Inferior parietal cortex (tissue), 1 donor: ENCODE measurements around the gene FAM13C.

Experiments
- DNase-seq: peaks from one replicate; pipeline ENCODE4 v3.0.0-alpha.2; 2016; ENCODE audit errors: extremely low spot score

The FAM13C gene

DNA sequence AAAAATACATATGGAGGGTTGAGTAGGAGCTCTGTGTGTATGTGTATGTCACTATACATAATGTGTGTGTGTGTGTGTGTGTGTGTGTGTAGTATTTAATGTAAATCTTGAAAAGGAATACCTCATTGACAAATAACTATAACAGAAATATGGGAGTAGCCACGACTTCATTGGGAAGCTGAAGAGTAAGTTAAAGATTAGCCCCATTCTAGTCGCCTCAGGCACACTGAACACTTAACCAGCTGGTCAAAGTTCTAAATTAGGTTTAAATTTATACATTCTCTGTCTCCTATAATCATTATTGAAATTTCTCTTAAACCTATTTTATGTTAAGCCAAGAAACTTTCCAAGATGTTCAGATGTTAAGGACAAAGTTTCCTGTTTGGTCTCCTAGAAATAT is 45.3 kb downstream of the FAM13C start:
- no peak for DNase-seq

GRCh38 chr10:59315465-59315864 is 46.9 kb downstream of the FAM13C start:
- no peak for DNase-seq

- DNase-seq = no peak
Observed at GRCh38 chr10:59314268-59314667, 48.1 kb downstream of the FAM13C start.

DNA sequence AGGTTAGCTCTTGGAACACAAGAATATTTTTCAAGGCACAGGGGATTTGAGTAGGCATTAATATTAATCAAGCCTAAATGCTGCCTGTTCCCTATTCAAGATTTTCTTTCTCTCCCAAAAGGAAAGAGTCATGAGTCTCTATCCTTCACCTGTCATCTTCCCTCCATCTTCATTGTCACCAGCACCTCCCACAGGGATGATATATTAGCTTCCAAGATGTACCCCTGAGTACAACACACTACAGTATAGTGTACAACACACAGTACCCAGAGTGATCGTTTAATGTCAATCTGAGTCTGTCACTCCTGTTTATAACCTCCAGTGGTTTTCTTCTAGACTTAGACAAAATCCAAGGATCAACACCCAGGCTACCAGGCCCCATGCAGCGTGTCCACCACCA is 50.1 kb downstream of the FAM13C start:
- no peak for DNase-seq

DNA sequence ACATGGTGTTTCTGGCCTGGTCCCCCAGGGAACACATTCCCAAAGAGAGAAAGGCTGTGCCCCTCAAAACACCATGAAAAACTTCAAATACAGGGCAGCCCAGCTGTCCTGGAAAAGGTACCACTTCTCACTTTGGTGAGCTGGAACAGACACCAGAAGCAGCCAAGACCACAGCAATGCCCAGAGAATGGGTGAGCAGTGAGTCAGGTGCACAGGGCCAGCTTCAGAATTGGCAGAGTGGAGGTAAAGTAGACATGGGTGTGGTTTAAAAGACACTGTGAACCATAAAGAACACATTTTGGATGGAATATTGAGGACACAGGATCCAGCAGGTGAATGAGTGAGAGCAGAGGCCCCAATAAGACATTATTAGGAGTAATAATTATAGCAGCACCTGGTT is 51.3 kb downstream of the FAM13C start:
- DNase-seq = no peak

DNA sequence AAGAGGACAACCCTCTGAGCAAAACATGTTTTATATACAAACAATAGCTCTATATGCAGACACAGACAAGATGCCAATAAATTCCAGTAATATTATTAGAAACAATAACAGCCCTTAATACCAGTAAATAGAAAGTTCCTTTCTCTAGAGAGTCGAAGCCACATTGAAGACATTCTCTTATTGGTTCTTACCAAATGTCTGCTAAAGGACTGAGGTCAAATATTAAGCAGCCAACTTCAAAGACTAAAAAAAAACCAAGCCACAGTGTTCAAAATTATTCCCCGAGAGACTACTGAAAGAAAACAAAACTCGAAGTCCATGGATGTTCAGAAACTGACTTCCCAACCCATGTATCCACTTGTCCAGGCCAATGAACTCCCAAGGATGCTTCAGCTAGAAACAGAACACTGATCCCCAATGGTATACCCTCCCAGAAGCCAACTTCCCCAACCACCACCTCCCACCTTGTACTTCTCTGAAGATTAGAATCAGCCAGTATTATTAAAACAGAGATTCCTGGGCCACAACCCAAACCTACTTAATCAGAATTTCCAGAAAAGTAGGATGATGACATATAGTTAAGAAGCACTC is 51.9 kb downstream of the FAM13C start:
- no peak for DNase-seq

DNA sequence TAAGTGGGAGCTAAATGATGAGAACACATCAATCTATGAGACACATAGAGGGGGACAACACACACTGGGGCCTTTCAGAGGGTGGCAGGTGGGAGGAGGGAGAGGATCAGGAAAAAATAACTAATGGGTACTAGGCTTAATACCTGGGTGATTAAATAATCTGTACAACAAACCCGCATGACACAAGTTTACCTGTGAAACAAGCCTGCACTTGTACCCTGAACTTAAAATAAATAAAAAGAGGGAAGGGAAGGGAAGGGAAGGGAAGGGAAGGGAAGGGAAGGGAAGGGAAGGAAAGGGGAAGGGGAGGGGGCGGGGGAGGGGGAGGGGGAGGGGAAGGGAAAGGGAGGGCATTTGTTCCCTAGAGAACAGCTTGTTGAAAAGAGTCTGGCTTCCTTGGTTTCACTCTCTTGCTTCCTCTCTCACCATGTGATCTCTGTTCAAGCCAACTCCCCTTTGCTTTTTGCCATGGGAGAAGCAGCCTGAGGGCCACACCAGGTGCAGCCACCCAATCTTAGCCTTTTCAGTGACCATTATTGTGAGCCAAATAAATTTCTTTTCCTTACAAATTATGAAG is 57.7 kb downstream of the FAM13C start:
- DNase-seq = no peak

GRCh38 chr10:59303018-59303417 is 59.3 kb downstream of the FAM13C start:
- DNase-seq = no peak

GRCh38 chr10:59302381-59302780 is 60.0 kb downstream of the FAM13C start:
- no peak for DNase-seq

DNA sequence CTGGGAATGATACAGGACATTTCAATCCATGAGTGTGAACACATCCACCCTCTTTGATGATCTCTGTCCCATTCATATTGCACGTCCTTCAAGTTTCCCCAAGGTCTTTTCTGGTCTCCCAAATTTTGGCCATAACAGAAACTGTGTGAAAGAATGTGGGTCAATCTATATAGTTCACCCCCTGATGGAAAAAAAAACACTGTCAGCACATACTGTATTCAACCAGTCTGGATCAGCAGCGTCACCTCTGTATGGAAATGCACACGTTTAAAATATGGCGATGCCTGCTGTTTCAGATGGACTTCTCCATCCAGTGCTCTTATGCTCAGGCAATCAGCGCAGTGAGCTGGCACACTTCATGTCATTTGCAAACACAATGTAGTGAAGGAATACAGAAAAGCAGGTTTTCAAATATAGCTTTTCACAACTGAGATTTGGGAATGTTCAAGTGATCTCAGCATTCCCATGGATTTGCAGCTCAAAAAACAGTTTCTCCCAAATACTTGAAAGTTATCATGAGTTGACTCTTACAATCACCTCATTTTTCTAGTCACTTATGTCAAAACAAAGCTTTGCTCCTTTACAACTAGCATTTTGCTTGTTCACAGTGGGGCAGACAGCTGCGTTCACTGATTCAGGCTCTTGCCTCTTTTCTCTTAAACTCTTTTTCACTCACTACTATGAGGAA is 61.1 kb downstream of the FAM13C start:
- no peak for DNase-seq

- no peak for DNase-seq
Observed at GRCh38 chr10:59300386-59300785, 62.0 kb downstream of the FAM13C start.

DNA sequence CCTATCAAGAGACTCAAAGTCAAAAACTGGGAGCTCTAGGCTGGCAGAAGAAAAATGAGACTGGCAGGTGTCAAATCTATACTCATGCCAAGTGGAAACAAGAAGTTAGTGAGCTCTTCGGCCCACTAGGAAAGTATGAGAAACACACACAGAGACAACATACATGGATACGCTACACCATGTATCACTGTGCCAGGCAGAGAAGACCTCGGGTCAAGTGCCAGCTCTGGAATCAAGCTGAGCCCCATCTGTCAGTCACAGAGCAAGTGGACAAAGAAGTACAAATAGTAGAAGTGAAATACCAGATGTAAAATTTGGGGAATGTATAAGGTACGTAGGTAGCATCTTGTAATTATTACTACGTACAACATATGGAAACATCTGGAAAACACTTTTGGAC is 62.4 kb downstream of the FAM13C start:
- DNase-seq = no peak

DNA sequence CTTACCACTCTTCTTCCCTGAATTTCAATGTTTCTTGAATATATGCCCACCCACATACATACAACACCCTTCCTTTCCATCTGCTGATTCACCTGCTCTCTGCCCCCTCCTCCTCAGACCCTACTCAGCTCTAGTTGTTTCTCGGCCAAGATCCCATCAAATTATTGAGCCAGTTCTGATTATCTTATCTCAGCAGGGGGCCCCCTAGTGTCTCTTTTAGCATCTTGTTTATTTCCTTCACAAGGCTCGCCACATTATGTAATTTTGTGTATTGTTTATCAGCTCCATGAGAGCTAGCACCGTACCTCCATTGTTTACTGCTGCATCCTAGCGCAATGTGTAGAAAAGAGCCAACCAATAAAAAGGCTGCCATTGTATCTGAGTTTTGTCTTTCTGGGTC is 71.9 kb downstream of the FAM13C start:
- no peak for DNase-seq

- DNase-seq = no peak
Observed at GRCh38 chr10:59289853-59290252, 72.5 kb downstream of the FAM13C start.

- peak; percentile 77 for DNase-seq
Observed at GRCh38 chr10:59287587-59288255, 74.6 kb downstream of the FAM13C start.

GRCh38 chr10:59285848-59286247 is 76.5 kb downstream of the FAM13C start:
- no peak for DNase-seq

GRCh38 chr10:59285073-59285472 is 77.3 kb downstream of the FAM13C start:
- no peak for DNase-seq

DNA sequence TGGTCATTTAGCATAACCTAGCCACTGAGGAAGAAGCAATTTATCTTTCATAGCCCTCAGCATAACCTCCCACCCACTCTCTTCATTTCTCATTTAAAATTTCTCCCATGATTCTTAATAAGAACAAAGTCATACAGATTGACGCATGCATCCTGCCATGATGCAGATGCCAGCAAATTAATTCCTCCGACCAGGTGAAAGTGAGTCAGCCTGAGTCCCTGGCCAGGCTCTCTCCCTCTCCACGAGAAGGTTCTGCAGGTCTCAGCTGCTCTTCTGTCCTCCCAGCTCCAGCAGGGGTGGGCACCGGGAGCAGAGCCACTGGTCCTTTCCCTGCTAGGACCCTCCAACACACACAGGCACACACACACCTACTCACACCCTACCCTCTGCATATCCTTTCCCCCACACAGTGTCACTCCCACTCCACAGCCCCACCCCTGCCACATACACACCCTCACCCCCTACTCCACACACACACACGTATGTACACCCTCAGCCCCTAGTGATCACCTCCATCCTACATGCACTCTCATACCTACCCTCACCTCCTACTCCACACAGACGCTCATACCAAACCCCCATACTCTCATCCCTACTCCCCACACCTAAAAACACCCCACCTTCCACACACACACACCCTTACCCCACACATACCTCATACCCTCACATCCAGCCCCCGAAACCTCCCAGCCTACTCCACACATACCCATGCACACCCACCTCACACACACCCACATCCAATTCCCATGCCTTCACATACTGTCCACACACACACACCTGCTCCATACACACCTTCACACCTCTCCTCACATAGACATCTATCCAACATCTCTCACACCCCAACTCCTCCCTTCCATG is 78.0 kb downstream of the FAM13C start:
- no peak for DNase-seq

DNA sequence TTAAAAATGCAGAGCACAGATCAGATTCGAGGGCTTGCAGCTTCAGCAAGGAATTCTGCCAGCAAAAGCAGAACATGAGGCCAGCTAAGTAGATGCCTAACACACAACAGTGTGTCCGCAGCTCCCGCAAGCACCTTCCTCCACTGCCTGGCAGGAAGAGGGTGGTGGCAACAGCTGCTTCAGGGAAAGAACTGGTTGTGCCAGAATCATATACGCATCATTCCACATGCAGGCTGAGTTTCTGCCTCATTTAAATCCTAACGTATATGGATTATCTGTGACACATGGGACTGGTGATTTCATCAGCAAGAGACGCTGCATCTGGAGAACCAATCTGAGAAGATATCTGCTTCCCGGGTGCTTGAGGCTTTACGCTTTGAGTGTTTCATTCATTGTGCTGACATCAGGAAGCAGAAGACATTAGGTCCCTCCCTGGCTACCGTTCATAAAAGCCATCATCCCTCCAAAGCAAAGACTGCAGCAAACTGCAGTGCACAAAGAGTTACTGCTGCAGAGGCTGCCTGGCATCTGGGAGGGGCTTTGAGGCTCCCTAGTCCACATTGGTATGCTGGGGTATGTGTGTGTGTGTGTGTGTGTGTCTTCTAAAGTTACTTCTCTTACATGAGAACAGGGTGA is 78.8 kb downstream of the FAM13C start:
- peak; percentile 66 for DNase-seq

DNA sequence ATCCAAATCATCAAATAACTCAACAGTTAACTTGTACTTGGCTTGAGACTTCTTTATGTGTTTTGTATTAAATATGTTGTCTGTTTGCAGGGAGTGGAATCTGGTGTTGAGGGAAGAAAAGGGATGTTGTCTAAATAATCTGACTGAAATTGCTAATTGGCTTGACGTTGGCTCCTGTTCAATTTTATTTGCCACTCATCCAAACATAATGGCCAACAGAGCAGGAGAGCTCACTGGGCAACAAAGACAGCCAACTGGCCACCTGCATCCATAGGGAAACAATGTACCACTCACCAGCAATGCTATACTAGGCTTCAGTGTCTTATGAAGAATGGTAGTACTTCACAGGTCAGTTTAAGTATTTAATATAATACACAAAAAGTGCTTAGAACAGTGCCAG is 80.5 kb downstream of the FAM13C start:
- DNase-seq = no peak

- DNase-seq = no peak
Observed at GRCh38 chr10:59279991-59280505, 82.3 kb downstream of the FAM13C start.
